Subcutaneous abdominal adipose tissue (tissue), 5 donors: ENCODE measurements around the gene HOXC12.
A peak's percentile ranks its signal among the peaks of the same experiment; 100 is the strongest.

ENCODE experiments used
- H3K27ac ChIP-seq: one replicate; pipeline ENCODE4 v1.7.0; 2013; ENCODE audit warnings: low read depth, mild to moderate bottlenecking, inconsistent platforms, low read length, moderate library complexity
- H3K27me3 ChIP-seq, 5 donors: one replicate each; pipeline ENCODE4 v1.7.0; 2013; ENCODE audit warnings: low read length in 5 of 5, inconsistent platforms in 1 of 5; ENCODE audit not compliant: control insufficient read depth in 5 of 5, insufficient read depth in 4 of 5
- H3K36me3 ChIP-seq, 5 donors: one replicate each; pipeline ENCODE4 v1.7.0; 2013; ENCODE audit warnings: low read length in 5 of 5; ENCODE audit not compliant: control insufficient read depth in 5 of 5, insufficient read depth in 5 of 5
- H3K4me1 ChIP-seq, 5 donors: one replicate each; pipeline ENCODE4 v1.7.0; 2013; ENCODE audit warnings: low read length in 5 of 5, mild to moderate bottlenecking in 3 of 5, moderate library complexity in 1 of 5; ENCODE audit not compliant: control insufficient read depth in 5 of 5, insufficient read depth in 5 of 5
- H3K4me3 ChIP-seq, 5 donors: one replicate each; pipeline ENCODE4 v1.7.0; 2013; ENCODE audit warnings: low read length in 5 of 5, low read depth in 1 of 5
- H3K9ac ChIP-seq, 5 donors: one replicate each; pipeline ENCODE4 v1.7.0; 2013; ENCODE audit warnings: low read length in 5 of 5, mild to moderate bottlenecking in 4 of 5, moderate library complexity in 3 of 5
- H3K9me3 ChIP-seq, 5 donors: one replicate each; pipeline ENCODE4 v1.7.0; 2013; ENCODE audit warnings: low read length in 5 of 5; ENCODE audit not compliant: control insufficient read depth in 5 of 5
- donor health status: healthy.
- donor health status: healthy.
- donor health status: healthy.
- donor health status: healthy.
- donor health status: healthy.

Gene HOXC12

DNA sequence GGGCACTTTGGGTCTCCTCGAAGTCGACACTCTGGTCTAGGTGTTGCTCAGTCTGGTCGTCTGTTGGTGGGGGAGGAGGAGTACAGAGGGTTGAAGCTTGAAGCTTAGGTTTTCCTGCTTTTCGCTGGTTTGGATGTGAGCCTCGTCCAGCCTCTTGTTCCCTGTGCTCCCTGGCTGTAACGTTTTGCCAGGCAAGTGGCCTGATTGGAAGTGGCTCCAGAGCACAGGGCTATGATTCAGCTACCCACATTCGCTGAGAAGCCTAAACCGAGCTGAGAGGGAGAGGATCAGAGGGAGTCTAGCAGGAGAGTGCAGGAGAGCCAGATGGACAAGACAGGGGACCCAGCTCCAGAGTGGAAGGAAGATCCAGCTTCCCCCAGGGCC lies 36.4 kb downstream of the HOXC12 start:
- Histone ChIP-seq H3K27ac (peak overlapping the region; percentile 54), H3K36me3 (no peaks in the 10 kb centered on the region), H3K27me3 (peaks cover 0 to 71% (median 33%) of the 10 kb centered on the region in 5 donors), H3K9me3 (no peaks in the 10 kb centered on the region), H3K4me1 (peaks cover 7 to 96% (median 88%) of the 10 kb centered on the region in 5 donors), H3K4me3 (peak overlapping the region in 3 of 5 donors; percentile 39 to 50 (median 45)), H3K9ac (peak overlapping the region in 2 of 5 donors; percentile 13 to 56)

DNA sequence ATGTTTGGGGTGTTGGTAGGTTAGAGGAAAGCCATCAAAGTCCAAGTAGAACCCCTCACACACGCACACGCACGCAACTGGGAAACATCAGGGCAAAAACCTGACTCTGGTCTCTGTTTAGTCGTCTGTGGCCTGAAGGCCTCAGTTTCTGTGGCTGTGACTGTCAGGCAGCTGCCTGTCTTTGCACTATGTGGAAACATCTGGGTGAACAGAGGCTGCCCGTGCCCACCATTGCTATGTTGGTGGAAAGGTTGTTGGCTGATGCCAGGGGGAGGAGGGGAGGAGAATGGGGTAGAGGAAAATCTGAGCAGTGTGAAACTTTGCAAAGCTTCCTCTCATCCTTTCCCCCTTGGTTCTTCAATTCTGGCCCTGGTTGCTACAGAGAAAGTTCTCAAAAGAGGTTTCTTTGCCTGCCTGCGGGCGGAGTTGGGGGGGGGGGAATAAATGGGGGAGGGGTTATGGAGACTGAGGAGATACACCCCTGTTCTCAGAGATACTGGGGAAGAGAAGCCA lies 37.7 kb downstream of the HOXC12 start:
- Histone ChIP-seq H3K4me3 (no peak overlapping the region), H3K27me3 (peaks cover 0 to 72% (median 39%) of the 10 kb centered on the region in 5 donors), H3K27ac (peak overlapping the region; percentile 98), H3K9ac (peak overlapping the region in 1 of 5 donors; percentile 66), H3K4me1 (peaks cover under 1 to 96% (median 88%) of the 10 kb centered on the region in 5 donors), H3K36me3 (no peaks in the 10 kb centered on the region), H3K9me3 (no peaks in the 10 kb centered on the region)

DNA sequence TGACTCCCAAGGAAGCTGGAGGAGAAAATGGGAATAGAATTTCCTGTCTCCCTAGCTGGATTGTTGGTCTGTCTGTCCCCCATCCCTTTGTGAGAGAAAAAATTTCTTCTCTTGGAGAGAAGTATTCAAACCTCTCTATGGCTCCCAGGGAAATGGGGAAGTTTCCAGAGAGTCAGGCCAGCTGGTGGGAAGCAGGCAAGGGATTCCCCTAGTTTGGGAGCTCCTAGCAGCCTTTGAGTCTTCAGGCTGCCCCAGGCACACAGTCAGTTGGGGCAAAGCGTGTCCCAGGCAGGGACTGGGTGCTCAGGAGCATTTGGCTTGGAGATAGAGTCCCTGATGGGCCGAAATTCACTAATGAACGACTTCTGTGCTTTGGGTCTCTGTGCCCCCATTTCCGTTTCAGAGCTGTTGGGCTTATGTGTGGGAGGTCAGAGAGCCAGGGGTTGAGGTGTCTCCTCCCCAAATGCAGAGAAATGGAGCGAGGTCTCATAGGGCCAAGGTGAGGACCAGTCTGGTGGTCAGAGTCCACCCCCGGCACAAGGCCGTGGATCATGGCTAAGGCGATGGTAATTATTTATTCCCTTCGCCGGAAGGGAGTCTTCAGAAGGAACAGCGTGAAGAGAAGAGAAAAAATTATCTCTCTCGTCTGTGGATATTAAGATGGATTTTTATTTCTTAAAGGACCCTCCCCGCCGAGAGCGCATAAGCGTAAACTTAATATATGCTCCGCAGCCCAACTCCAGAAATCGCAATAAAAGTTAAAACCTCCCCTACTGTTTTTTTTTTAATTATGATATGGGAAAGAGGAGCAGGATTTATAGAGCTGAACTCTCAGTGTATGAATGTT lies 38.7 kb downstream of the HOXC12 start:
- Histone ChIP-seq H3K36me3 (no peaks in the 10 kb centered on the region), H3K9me3 (no peaks in the 10 kb centered on the region), H3K27ac (peak overlapping the region; percentile 98), H3K9ac (peak overlapping the region in 4 of 5 donors; percentile 23 to 93 (median 44)), H3K4me1 (peaks cover 0 to 96% (median 88%) of the 10 kb centered on the region in 5 donors), H3K4me3 (peak overlapping the region in 1 of 5 donors; percentile 42), H3K27me3 (peaks cover 0 to 73% (median 36%) of the 10 kb centered on the region in 5 donors)

DNA sequence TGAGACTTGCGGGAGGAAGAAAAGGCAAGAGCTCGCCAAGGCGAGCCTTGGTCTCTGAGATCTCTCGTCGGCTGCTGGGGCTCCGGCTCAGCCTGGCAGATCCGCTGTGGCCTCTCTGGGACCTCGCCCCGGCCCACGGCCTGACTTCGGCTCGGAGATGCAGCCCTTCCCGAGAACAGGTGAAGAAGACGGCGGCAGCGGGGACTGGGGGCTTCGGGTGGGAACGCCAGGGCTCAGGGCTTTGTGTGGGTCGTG lies 39.2 kb downstream of the HOXC12 start:
- H3K27ac ChIP-seq: peak overlapping the region; percentile 98
- no peaks in the 10 kb centered on the region for H3K36me3 ChIP-seq
- peak overlapping the region in 4 of 5 donors; percentile 72 to 78 (median 78) for H3K4me3 ChIP-seq
- peaks cover 0 to 96% (median 88%) of the 10 kb centered on the region in 5 donors for H3K4me1 ChIP-seq
- H3K9me3 ChIP-seq: no peaks in the 10 kb centered on the region
- H3K27me3 ChIP-seq: peaks cover 0 to 68% (median 32%) of the 10 kb centered on the region in 5 donors
- peak overlapping the region in 3 of 5 donors; percentile 43 to 93 (median 48) for H3K9ac ChIP-seq

DNA sequence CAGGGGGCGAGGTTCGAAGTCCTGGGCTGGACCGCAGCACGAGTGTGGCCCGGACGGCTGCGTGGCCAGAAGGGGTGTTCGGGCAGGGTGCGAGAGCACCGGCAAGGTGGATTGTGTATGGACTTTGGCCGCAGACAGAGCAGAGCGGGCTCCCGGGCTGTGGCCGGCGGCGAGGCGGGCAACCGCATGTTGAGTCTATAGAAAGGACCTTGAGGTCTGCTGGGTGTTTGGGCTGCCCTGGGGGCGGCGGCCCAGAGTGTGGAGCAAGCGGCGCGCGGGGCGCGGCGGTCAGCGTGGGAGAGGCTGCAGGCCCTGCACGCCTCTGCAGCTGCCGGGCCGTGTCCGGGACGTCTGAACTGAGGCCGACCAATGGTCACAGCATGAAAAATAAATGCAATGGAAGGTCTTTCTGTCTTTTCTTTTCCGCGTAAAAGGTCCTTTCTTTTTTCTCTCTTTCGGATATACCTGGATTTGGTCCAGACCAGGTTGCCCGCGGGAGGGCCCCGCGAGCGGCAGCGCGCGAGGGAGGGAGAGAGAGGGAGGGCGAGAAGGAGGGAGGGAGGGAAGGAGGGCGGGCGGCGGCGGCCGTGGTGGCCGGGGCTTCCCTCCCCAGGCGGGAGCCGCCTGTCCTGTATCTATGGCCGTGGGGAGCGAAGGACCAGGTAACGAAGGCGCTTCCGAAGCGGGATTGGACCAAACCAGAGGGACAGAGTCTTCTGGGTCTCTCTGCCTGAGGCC lies 39.7 kb downstream of the HOXC12 start:
- peak overlapping the region; percentile 98 for H3K27ac ChIP-seq
- H3K27me3 ChIP-seq: peaks cover 0 to 64% (median 32%) of the 10 kb centered on the region in 5 donors
- H3K9me3 ChIP-seq: no peaks in the 10 kb centered on the region

GRCh38 chr12:53995002-53995377 lies 40.3 kb downstream of the HOXC12 start:
- peak overlapping the region; percentile 98 for H3K27ac ChIP-seq
- peak overlapping the region; percentile 71 to 78 (median 78) for H3K4me3 ChIP-seq
- H3K4me1 ChIP-seq: peaks cover 0 to 90% (median 84%) of the 10 kb centered on the region in 5 donors
- H3K9ac ChIP-seq: peak overlapping the region; percentile 62 to 93 (median 87)
- H3K36me3 ChIP-seq: no peaks in the 10 kb centered on the region
- H3K27me3 ChIP-seq: peaks cover 0 to 60% (median 34%) of the 10 kb centered on the region in 5 donors
- no peaks in the 10 kb centered on the region for H3K9me3 ChIP-seq

More for the DNA sequence above, 39.7 kb downstream of the HOXC12 start:
- H3K36me3 ChIP-seq: no peaks in the 10 kb centered on the region
- H3K4me3 ChIP-seq: peak overlapping the region; percentile 71 to 78 (median 78)
- H3K9ac ChIP-seq: peak overlapping the region; percentile 62 to 93 (median 87)
- peaks cover 0 to 94% (median 87%) of the 10 kb centered on the region in 5 donors for H3K4me1 ChIP-seq

- H3K27me3 ChIP-seq: peaks cover 0 to 62% (median 38%) of the 10 kb centered on the region in 5 donors
- H3K36me3 ChIP-seq: no peaks in the 10 kb centered on the region
- peaks cover 0 to 91% (median 84%) of the 10 kb centered on the region in 5 donors for H3K4me1 ChIP-seq
- H3K4me3 ChIP-seq: peak overlapping the region; percentile 71 to 78 (median 78)
- H3K27ac ChIP-seq: peak overlapping the region; percentile 98
- peak overlapping the region; percentile 73 to 93 (median 81) for H3K9ac ChIP-seq
- H3K9me3 ChIP-seq: no peaks in the 10 kb centered on the region
These were observed 40.9 kb downstream of the HOXC12 start for GRCh38 chr12:53995378-53996239.

DNA sequence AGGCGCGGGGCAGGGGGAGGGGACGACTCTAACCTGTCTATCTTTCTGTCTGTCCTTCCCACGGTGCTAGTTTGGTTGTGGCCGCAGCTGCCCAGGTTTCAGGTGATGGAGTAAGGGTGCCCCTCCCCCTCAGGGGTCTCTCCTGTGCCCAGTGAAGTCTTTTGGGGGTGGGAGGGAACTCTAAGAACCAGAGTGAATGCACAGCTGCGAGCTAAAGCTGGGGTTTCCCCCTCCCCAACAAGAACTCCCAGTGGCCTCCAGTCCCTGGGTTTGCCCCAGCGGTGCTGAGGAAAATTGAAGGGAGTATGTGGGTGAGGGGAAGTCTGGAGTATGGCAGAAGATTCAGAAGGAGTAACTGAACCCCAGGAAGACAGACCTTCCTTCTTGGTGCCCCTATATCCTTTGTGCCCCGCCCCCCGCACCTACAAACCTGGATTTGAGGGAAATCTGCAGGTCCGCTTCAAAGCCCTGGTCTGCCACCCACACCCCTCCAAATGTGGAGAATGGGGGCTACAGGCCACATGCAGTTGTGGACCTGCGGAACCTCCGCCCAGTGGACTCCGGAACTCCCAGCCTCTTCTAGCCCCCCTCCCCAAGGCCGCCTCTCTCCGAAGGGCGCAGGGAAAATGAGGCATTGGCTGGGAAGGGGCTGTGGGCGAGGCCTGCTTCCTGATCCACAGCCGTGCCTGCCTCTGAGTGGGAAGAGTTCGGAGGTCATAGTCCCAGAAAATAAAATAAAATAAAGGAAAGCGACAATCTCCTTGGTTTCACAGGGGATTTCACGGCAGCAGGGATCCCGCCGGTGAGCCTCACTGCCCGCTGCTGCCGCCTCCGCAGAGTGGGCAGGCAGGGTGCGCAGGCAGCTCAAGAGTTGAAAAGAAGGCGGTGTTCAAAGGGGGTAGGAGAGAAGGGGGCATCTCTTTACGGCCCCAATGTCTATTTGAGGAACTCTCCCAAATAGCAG lies 41.8 kb downstream of the HOXC12 start:
- peak overlapping the region; percentile 73 to 93 (median 81) for H3K9ac ChIP-seq
- peaks cover 0 to 56% (median 34%) of the 10 kb centered on the region in 5 donors for H3K27me3 ChIP-seq
- H3K9me3 ChIP-seq: no peaks in the 10 kb centered on the region
- peak overlapping the region; percentile 98 for H3K27ac ChIP-seq
- H3K4me1 ChIP-seq: peaks cover 3 to 91% (median 84%) of the 10 kb centered on the region in 5 donors
- no peaks in the 10 kb centered on the region for H3K36me3 ChIP-seq
- H3K4me3 ChIP-seq: peak overlapping the region; percentile 71 to 78 (median 78)
